ENCODE measurements around the gene SDK1. TPM values are rescaled to one million over a fixed set of nuclear protein-coding genes. Genes with fewer than 3 reads are reported as not detected.

SDK1 gene
- total RNA-seq, 1 donor from 2014 or later = 10.4 TPM

- Histone ChIP-seq H3K4me3 (no peak overlapping the region), H3K27ac (no peak overlapping the region), H3K4me1 (no peaks in the 10 kb centered on the region), H3K36me3 (no peaks in the 10 kb centered on the region), H3K27me3 (no peaks in the 10 kb centered on the region), H3K9me3 (no peaks in the 10 kb centered on the region)
- TF ChIP-seq CTCF (IDR thresholded peaks at IDR 0.05) = no peak
- ATAC-seq = no peak
- no peak for DNase-seq
- intact Hi-C loops (cut with DNase I) = no loop called here
Observed at GRCh38 chr7:3795781-3796180, 494.7 kb downstream of the SDK1 start.

DNA sequence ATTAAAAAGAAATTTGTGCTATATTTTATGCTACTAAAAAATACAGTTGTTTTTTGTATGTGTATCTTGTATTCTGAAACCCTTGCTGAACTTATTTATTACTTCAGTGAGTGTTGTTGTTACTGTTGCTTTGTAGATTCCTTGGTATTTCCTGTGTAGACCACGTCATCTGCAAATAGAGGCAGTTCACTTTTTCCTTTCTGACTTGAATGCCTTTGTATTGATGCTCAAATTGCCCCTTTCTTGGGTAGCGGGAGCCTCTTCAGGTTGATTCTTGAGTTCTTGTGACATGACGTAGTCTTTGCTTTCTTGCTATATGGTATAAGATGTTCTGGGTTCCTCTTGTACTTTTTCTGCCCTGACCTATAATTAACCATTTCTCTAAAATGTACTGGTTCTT is 504.1 kb downstream of the SDK1 start:
- H3K27me3 ChIP-seq = no peaks in the 10 kb centered on the region
- no peak overlapping the region for H3K27ac ChIP-seq
- no peaks in the 10 kb centered on the region for H3K4me1 ChIP-seq
- no peak overlapping the region for H3K4me3 ChIP-seq
- intact Hi-C loops (cut with DNase I) = no loop called here
- no peaks in the 10 kb centered on the region for H3K9me3 ChIP-seq
- ATAC-seq = no peak
- no peak for TF ChIP-seq CTCF (IDR thresholded peaks at IDR 0.05)
- no peak for DNase-seq
- no peaks in the 10 kb centered on the region for H3K36me3 ChIP-seq

DNA sequence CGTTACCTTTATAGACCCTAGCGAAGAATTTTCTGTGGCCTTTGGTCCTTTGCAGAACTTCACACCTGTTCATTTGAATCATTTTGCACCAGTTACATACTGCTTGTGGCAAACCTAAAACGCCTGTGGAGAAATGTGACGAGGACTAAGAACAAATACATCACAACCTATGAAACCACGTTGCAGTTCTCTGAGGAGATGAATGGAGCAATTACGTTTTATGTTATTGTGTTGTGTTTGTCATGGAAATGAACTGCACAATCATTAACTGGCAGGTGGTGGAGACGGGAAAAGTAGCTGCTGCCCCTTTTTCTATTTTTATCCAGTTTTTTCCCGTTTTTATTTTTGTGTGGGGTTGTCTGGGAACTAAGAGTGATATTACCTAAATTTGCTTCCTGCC is 505.5 kb downstream of the SDK1 start:
- TF ChIP-seq CTCF (IDR thresholded peaks at IDR 0.05) = no peak
- no peaks in the 10 kb centered on the region for H3K27me3 ChIP-seq
- no peaks in the 10 kb centered on the region for H3K4me1 ChIP-seq
- H3K36me3 ChIP-seq = no peaks in the 10 kb centered on the region
- ATAC-seq (no peak), DNase-seq (no peak)
- H3K4me3 ChIP-seq = no peak overlapping the region
- no peaks in the 10 kb centered on the region for H3K9me3 ChIP-seq
- intact Hi-C loops (cut with DNase I) = no loop called here
- no peak overlapping the region for H3K27ac ChIP-seq

DNA sequence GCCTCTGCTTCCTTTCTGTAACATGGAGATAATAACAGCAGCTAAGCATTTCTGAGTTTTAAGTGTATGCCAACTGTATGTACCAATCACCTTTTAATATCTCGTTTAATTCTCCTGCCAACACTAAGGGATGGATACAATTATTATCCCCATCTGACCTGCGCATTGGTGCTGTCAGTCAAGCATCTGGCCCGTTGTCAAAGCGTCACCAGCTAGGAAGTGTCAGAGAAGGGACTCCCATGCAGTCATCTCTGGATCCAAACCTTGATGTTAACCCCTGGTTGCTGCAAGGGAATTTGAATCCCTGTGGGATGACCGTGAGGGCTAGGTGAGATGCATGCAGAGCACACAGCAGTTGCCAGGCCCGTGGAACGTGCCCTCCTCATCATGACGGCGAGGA is 506.8 kb downstream of the SDK1 start:
- Histone ChIP-seq H3K9me3 (no peaks in the 10 kb centered on the region), H3K4me1 (no peaks in the 10 kb centered on the region), H3K27ac (no peak overlapping the region), H3K36me3 (no peaks in the 10 kb centered on the region), H3K27me3 (no peaks in the 10 kb centered on the region), H3K4me3 (no peak overlapping the region)
- DNase-seq (no peak), ATAC-seq (no peak)
- intact Hi-C loops (cut with DNase I) = no loop called here
- TF ChIP-seq CTCF (IDR thresholded peaks at IDR 0.05) = no peak

DNA sequence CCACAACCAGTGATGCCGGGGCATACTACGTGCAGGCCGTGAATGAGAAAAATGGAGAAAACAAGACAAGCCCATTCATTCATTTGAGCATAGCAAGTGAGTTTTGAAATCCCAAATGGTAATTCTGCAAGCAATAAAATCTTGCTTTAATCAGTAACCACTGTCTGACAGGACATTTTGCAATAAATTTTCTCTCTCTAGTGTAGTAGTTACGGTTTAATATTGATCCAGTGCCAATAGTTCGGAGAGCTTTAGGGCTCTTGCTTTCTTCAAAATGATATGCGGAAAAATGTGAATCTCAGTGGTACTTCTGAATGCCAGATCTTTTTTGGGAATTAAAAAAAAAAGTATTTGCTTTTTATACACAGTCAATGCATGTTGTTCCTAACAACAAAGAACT is 520.4 kb downstream of the SDK1 start:
- H3K27ac ChIP-seq = no peak overlapping the region
- intact Hi-C loops (cut with DNase I) = no loop called here
- H3K9me3 ChIP-seq = no peaks in the 10 kb centered on the region
- no peak overlapping the region for H3K4me3 ChIP-seq
- no peaks in the 10 kb centered on the region for H3K36me3 ChIP-seq
- ATAC-seq = no peak
- no peaks in the 10 kb centered on the region for H3K4me1 ChIP-seq
- DNase-seq = no peak
- no peaks in the 10 kb centered on the region for H3K27me3 ChIP-seq
- TF ChIP-seq CTCF (IDR thresholded peaks at IDR 0.05) = no peak

GRCh38 chr7:3825491-3825890 is 524.4 kb downstream of the SDK1 start:
- no peak for TF ChIP-seq CTCF (IDR thresholded peaks at IDR 0.05)
- DNase-seq = no peak
- Histone ChIP-seq H3K4me1 (no peaks in the 10 kb centered on the region), H3K4me3 (no peak overlapping the region), H3K36me3 (no peaks in the 10 kb centered on the region), H3K27ac (no peak overlapping the region), H3K9me3 (no peaks in the 10 kb centered on the region), H3K27me3 (no peaks in the 10 kb centered on the region)
- ATAC-seq = no peak
- intact Hi-C loops (cut with DNase I) = no loop called here

All from upper lobe of right lung (tissue), 1 donor.